NB4 (cell line): ENCODE results near the gene RBM19.

Experiments
- DNase-seq: peaks from one replicate; pipeline ENCODE4 v3.0.0; 2010; ENCODE audit warnings: low read depth
- H3K4me3 ChIP-seq: one replicate; pipeline ENCODE4 v1.5.1; 2011; ENCODE audit warnings: mild to moderate bottlenecking, low read depth, low read length, moderate library complexity
- CTCF ChIP-seq: IDR thresholded peaks from one replicate; pipeline ENCODE4 v1.5.1; 2012; ENCODE audit warnings: low read depth, low read length
- MAX ChIP-seq: IDR thresholded peaks from 2 replicates; pipeline ENCODE4 v1.6.1; 2011; ENCODE audit warnings: low read depth, low read length
- MYC ChIP-seq: IDR thresholded peaks from 2 replicates; pipeline ENCODE4 v1.6.1; 2011; ENCODE audit warnings: low read depth, low read length
- POLR2A ChIP-seq: IDR thresholded peaks from 2 replicates; pipeline ENCODE4 v1.6.1; 2011; ENCODE audit warnings: mild to moderate bottlenecking; ENCODE audit not compliant: insufficient read length; ENCODE audit errors: extremely low read depth

The RBM19 gene

DNA sequence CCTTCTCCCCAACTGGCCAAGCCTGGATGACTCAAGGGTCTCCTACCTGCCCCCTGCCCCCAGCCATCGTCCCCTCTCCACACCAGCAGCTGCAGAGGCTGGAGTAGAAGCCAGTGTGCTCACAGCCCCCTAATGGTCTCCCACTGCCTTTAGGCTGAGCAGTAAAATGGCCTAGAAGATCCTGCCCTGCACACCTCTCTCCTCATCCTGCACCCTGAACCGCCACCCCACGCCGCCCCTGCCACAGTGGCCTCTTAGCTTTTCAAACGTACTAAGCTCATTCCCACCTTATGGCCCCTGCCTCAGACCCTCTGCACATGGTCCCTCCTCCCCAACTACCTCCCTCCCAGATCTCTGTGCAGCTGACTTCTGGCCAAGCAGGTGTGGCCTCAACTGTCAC, 46.3 kb downstream of the RBM19 start:
- DNase-seq: no peak
- H3K4me3 ChIP-seq: no peak overlapping the region
- no peak for TF ChIP-seq MAX
- no peak for TF ChIP-seq MYC
- TF ChIP-seq POLR2A: no peak
- no peak for TF ChIP-seq CTCF

DNA sequence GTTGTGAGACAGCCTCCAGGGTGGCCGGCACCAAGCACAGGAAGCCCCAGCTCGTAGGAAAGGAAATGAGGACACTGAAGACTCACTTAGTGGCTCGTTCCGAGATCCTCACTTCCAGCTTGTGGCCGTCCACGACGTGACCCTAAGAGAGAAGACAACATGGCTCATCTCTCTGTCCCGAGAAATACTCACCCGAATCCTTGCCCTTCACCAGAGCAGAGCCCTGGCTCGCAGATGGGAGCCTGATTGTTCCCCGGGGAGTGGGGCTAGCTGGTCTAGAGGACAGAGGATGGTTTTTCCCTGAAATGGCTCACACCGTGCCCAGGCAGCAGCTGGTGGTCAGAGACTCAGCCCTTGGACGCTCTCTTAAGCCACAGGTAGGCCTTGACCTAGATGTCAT, 47.8 kb downstream of the RBM19 start:
- TF ChIP-seq CTCF: no peak
- no peak for TF ChIP-seq MAX
- no peak for TF ChIP-seq MYC
- no peak for TF ChIP-seq POLR2A
- no peak overlapping the region for H3K4me3 ChIP-seq
- no peak for DNase-seq

GRCh38 chr12:113917393-113917792, 48.7 kb downstream of the RBM19 start:
- DNase-seq: no peak
- no peak overlapping the region for H3K4me3 ChIP-seq
- TF ChIP-seq CTCF: no peak
- TF ChIP-seq MAX: no peak

DNA sequence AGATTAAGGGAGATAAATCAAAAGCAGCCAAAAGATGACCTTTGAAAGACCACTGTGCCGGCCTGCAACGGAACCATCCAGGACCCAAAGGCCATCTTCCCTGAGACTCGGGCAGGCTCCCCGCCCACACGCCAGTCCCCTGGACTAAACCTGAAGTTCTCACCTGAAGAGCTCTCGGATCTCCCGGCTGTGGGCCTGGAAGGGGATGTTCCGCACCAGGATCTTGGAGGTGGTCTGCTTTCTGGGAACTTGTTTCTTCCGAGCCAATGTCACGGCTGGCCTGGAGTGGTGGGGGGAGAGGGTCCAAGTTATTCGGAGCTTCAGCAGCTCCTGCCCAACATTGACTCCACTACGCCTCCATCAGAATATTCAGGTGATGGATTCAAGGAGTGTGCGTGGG, 51.3 kb downstream of the RBM19 start:
- TF ChIP-seq POLR2A: no peak
- no peak for TF ChIP-seq MAX
- no peak for TF ChIP-seq CTCF
- TF ChIP-seq MYC: no peak
- DNase-seq: no peak
- H3K4me3 ChIP-seq: no peak overlapping the region

GRCh38 chr12:113914176-113914575, 51.9 kb downstream of the RBM19 start:
- no peak for TF ChIP-seq MYC
- no peak for DNase-seq
- H3K4me3 ChIP-seq: no peak overlapping the region

DNA sequence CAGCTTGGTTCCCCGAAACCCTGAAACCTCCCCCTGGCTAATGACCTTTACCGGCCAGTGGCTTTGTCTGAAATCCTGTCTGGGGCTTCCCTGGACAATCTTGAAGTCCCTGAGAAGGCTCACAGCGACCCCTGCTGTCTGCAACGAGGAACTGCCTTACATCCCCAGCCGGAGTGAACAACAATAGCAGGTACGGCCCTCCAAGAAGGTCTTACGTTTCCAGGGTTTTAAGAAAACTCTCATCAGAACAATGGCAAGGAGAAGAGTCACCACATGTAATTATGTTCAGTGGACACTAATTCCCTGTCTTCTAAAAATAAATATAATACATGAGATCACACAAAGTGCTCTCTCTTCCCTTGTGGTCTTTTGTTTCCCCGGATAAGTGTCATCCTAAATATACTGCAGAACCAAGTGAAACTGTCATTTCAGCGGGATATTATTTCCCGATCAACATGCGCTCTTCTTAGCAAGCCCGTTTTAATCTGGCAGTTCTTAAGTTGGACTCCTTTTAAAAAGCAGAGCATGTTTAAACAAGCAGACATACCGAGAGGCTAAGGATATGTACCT, 53.3 kb downstream of the RBM19 start:
- no peak overlapping the region for H3K4me3 ChIP-seq
- TF ChIP-seq CTCF (peak; percentile 99), MYC (no peak)
- DNase-seq: peak; percentile 83
